Measurements from ENCODE around the gene COX11.

The COX11 gene

DNA sequence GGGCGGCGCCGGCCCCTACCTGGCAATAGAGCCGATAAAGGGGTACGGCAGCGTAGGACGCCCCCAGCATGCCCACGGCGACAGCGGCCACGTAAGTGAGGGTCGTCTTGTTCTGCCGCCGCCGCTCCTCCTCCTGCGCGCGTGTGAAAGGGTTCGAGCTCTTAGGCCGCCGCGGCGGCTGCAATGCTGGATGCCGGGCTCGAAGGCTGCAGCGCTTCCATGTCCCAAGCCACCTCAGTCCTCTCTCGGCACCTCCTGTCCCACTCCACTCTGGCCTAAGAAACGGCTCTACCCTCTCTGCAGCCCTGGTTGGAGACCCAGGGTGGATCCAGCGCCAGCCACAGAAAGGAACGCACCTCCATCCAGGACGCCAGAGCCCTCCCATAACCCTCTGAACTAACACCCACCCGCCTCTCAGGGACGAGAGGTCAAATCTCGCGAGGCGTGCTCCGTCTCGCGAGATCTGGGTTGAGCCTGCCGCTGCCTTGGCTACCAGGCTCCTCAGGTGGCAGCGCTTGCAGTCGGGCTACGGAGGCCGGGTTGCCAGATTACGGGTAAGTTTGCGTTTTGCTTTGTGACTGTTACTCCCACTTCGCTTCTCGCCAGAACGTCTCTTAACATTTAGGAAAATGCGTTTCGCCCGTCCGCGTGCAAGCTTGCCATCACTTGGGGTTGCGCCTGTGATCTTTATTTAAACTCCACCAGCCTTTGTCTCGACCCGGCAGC, at the start of gene COX11, which contains the start of gene STXBP4:
Gene COX11, minus strand, starts transcription at position 393 of the 726 bp plus-strand sequence. Its CDS starts 8 bp downstream, at position 385.
Gene STXBP4, plus strand, starts transcription at position 504 of the 726 bp plus-strand sequence. CDS start 17,455 bp downstream, outside the sequence.
- DNase-seq = peak; percentile 96

- peak; percentile 0 for DNase-seq
Measured at GRCh38 chr17:55005520-55005919, 37.1 kb upstream of the COX11 start.

- DNase-seq = no peak
Measured at GRCh38 chr17:55004484-55004883, 36.0 kb upstream of the COX11 start.

- no peak for DNase-seq
Measured at GRCh38 chr17:55002458-55002857, 34.0 kb upstream of the COX11 start.

DNA sequence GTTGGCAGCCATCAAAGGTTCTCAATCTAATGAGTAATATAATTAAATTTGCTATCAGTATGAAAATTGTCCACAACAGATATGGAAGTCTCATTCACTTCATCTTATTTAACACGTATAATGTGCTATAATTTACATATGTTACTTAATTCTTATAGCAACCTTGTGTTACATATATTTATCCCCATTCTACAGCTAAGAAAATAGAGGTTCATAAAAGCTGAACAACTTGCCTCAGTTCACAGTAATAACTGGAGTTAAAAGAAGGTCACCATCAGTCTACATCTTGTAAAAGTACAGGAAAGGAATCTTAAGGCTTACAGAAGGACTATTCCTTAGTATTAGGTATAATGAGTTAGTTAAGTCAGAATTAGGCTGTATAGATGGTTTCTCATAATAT, 28.0 kb upstream of the COX11 start:
- no peak for DNase-seq

DNA sequence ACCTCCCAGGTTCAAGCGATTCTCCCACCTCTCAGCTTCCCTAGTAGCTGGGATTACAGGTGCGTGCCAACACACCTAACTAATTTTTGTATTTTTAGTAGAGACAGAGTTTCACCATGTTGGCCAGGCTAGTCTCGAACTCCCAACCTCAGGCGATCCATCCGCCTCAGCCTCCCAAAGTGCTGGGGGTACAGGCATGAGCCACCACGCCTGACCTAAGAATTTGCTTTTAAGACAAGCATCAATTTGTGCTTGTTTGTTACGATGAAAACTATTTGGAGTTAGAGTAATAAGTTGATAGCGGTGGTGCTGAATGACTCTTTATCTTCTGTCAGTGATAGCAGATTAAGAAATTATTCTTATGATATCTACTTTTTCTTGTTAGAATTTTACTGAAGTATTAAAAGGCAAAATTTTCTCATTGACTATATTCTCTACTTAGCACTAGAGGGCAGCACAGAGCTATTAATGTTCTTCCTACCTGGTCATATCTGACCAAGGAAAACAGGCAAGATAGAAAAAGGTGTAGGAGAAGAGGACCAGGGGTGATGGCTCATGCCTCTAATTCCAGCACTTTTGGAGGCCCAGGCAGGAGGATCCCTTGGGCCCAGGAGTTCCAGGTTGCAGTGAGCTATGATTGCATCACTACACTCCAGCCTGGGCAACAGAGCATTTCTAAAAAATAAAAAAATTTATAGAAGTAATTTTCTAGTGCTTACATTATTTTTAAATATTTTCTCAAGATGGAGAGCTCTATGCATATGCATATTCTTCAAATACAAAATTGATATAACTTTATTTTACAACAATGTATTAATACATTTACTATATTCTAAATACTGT, 24.6 kb upstream of the COX11 start:
- DNase-seq = peak; percentile 78

- DNase-seq = no peak
Measured at GRCh38 chr17:54991567-54991966, 23.1 kb upstream of the COX11 start.

- DNase-seq = no peak
Measured at GRCh38 chr17:54990118-54990517, 21.7 kb upstream of the COX11 start.

- no peak for DNase-seq
Measured at GRCh38 chr17:54985476-54985875, 17.0 kb upstream of the COX11 start.

DNA sequence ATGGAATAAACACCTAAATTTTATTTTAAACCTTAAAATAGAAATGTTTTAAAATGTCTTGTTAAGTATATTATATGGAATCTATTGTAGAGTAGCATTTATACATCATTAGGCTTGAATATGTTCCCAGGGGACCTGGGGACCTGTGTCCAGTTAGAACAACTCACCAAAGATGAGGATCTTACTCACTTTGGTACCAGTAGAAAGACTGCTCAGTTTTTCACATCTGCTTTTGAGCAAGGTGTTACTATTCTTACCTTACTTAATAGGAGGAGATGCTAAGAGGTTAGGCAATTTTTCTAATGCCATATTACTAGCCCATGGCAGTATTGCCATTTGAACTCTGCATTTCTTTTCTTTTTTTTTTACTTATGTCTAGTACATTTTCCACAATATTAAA, 14.8 kb upstream of the COX11 start:
- no peak for DNase-seq

DNA sequence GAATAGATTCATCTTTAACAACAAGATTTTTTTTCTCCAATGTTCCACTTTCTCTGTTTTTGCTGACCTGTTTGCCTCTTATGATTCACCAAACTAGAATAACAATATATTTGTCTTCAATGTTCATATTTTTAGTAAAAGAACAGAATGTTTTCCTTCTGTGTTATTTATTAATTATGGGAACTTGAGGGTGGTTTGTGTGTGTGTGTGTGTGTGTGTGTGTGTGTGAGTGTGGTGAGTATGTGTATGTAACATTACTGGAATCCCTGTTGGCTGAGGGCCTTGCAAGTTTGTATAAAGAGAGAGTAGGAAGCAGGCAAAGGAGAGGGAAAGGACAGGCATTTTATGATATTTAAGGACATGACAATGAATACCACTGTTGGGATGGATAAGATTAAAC, 13.9 kb upstream of the COX11 start:
- no peak for DNase-seq

- DNase-seq = no peak
Measured at GRCh38 chr17:54980375-54980774, 11.9 kb upstream of the COX11 start.

DNA sequence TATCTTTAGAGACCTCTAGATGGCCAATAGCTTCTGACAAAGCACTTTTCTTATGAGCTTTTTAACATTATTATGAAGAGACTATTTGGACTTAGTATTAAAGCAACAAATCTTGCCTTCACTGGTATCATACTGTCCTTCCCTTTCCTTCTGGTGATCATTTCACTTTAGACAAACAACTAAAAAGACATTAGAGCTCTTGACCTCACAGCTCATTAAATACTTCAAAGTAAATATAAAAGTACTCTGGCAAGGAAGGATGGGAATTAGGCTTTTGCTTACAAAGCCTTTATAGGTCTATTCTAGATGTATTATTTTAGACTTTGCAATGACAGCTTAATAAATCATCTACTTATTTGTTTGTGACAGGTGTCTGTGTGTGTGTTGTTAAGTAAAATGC, 11.2 kb upstream of the COX11 start:
- no peak for DNase-seq

DNA sequence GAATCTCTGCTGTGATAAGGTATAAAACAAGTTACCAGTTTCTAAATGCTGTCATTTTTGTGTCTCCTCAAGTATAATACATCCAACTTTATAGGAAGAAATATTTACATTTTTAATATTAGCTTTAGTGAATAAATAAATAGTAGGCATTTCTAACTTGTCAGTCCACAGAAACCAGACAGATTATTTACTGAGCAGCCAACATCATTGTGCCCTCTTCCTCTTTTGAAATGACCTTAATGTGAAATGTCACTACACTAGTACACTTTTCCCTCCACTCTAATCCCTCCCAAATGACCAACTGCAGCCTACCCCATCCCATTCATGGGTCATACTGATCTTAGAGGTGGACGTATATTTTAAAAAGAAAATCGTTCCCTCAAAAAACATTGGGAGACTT, 9.3 kb upstream of the COX11 start:
- DNase-seq = no peak

DNA sequence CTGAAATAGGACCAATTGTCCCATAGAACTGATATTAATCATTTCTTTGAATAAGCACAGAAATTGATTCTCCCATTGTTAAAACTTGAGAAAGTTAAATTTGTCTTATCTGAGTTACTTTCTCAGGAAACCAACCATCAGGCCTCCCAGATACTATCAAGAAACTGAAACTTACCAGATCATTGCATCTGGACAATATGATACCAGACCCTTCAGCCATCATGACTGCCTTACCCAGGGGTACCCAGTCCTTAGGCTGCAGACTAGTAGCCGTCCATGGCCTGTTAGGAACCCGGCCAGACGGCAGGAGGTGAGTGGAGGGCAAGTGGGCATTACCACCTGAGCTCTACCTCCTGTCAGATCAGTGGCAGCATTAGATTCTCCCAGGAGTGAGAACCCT, 7.9 kb upstream of the COX11 start:
- no peak for DNase-seq

- DNase-seq = no peak
Measured at GRCh38 chr17:54974759-54975158, 6.3 kb upstream of the COX11 start.

GRCh38 chr17:54972406-54973138, 4.1 kb upstream of the COX11 start:
- DNase-seq = no peak

DNA sequence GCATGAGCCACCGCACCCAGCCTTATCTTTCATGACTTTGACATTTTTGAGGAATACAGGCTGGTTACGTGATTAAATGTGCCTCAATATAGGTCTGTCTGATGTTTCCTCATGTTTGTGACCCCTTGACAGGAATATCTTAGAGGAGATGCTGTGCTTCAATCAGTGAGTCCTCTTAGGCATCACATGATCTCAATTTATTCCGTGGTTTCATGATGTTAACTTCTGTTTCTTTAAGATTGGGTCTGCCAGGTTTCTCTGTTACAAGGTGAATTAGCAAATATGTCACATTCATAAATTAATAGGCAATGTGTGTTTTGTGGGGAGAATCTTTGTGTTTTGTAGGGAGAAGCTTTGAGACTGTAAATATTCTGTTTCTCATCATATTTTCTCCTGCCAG, 3.4 kb upstream of the COX11 start:
- DNase-seq = no peak

GRCh38 chr17:54971147-54971546, 2.7 kb upstream of the COX11 start:
- no peak for DNase-seq

DNA sequence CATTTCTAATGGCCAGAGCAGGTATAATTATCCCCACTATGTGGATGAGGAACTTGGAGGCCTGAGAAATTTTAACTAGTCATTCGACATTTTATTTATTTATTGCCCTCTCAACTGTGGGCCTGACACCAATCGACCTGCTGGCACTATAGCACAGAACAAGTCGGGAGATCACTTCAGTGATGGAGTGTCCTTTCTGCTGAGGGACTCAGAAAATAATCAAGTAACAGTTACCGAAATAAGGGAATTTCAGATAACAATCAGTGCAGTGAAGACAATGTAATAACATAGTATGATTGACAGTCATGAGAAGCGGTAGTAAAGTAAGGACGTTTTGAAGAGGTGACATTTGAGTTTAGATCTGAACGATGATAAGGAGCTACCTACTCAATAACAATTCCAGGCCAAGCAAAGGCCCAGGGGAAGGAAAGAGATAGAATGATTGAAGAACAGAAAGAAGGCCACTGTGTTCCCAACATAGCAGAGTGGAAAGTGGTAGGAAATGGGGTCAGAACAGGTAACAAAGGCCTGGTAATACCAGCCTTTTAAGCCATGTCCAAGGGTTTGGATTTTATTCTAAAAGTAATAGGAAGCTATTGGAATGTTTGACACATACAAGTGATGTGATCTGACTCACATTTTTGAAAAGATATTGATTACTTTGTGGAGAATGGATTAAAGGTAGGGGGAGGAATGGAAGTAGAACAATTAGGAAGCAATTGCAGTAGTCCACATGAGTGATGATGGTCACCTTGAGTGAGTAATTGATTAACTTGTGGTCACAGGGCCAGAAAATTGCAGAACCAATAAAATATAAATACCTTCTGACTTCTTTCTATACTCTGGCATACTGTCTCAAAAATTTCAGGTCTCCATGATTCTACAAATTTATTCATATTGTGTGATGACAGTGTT, 1.5 kb upstream of the COX11 start:
- no peak for DNase-seq

- peak; percentile 26 for DNase-seq
Measured at GRCh38 chr17:54968988-54969332, 506 bp upstream of the COX11 start.

GRCh38 chr17:54967621-54968261, 713 bp downstream of the COX11 start:
- DNase-seq = peak; percentile 79

Data from NCI-H2171 treated with DMSO at 0.1 percent for 48 hours (cell line).